Keratinocyte (primary cell): ENCODE results near the gene KLHL21. TPM values are rescaled to one million over a fixed set of nuclear protein-coding genes. Genes with fewer than 3 reads are reported as not detected.

Source experiments
- DNase-seq: peaks from one replicate; pipeline ENCODE4 v3.0.0-alpha.2; 2011; ENCODE audit warnings: low read depth, missing footprints, low spot score
- FAIRE-seq: peaks from 2 replicates; lab custom pipeline; 2011; peaks lifted over from hg19 to GRCh38; lab: Jason Lieb, UNC
- H2AFZ ChIP-seq: 2 replicates; pipeline ENCODE4 v1.6.0; 2012; ENCODE audit warnings: low read length, control low read depth, inconsistent platforms; ENCODE audit not compliant: control insufficient read depth
- H3K27ac ChIP-seq: 2 replicates; pipeline ENCODE4 v1.5.1; 2011; ENCODE audit warnings: low read length; ENCODE audit not compliant: control insufficient read depth, insufficient read depth
- H3K27me3 ChIP-seq: 3 replicates; pipeline ENCODE4 v1.6.0; 2011; ENCODE audit warnings: low read length; ENCODE audit not compliant: control insufficient read depth, insufficient read depth; ENCODE audit errors: extremely low read depth
- H3K36me3 ChIP-seq, 2 experiments: 2 replicates in 1 of 2; 3 replicates in 1 of 2; pipeline ENCODE4 v1.5.1; 2011; ENCODE audit warnings: low read length in 2 of 2, mild to moderate bottlenecking in 1 of 2; ENCODE audit not compliant: control insufficient read depth in 2 of 2, insufficient read depth in 2 of 2; ENCODE audit errors: extremely low read depth in 1 of 2
- H3K4me1 ChIP-seq: 3 replicates; pipeline ENCODE4 v1.5.1; 2011; ENCODE audit warnings: low read length; ENCODE audit not compliant: control insufficient read depth, insufficient read depth; ENCODE audit errors: extremely low read depth
- H3K4me2 ChIP-seq: 3 replicates; pipeline ENCODE4 v1.6.0; 2011; ENCODE audit warnings: low read depth, low read length; ENCODE audit not compliant: control insufficient read depth, insufficient read depth; ENCODE audit errors: extremely low read depth
- H3K4me3 ChIP-seq, 3 experiments: fragments of 200-600 bp in 1 of 3; sonication (generic) in 1 of 3; 2 replicates in 2 of 3; 3 replicates in 1 of 3; pipeline ENCODE4 v1.5.1; 2011 to 2016; ENCODE audit warnings: low read length in 3 of 3, mild to moderate bottlenecking in 3 of 3, control low read depth in 2 of 3, inconsistent platforms in 1 of 3, low read depth in 1 of 3, mixed read lengths in 1 of 3, mixed run types in 1 of 3, moderate library complexity in 1 of 3; ENCODE audit not compliant: control insufficient read depth in 2 of 3, insufficient read depth in 2 of 3; ENCODE audit errors: extremely low read depth in 1 of 3
- H3K79me2 ChIP-seq: 2 replicates; pipeline ENCODE4 v1.6.0; 2012; ENCODE audit warnings: low read length; ENCODE audit not compliant: control insufficient read depth, insufficient read depth
- H3K9ac ChIP-seq: 3 replicates; pipeline ENCODE4 v1.6.0; 2011; ENCODE audit warnings: low read length; ENCODE audit not compliant: control insufficient read depth, insufficient read depth; ENCODE audit errors: extremely low read depth
- H3K9me1 ChIP-seq: 3 replicates; pipeline ENCODE4 v1.6.0; 2011; ENCODE audit warnings: low read length; ENCODE audit not compliant: control insufficient read depth, insufficient read depth; ENCODE audit errors: extremely low read depth
- H3K9me3 ChIP-seq: 2 replicates; pipeline ENCODE4 v1.5.1; 2012; ENCODE audit warnings: low read depth, low read length; ENCODE audit not compliant: control insufficient read depth
- H4K20me1 ChIP-seq: 3 replicates; pipeline ENCODE4 v1.6.0; 2011; ENCODE audit warnings: low read length; ENCODE audit not compliant: control insufficient read depth, insufficient read depth; ENCODE audit errors: extremely low read depth
- EZH2 ChIP-seq: IDR thresholded peaks from one replicate; pipeline ENCODE4 v1.6.1; 2012; ENCODE audit warnings: inconsistent platforms, mild to moderate bottlenecking, low read length, moderate library complexity
- dilution Hi-C: fragments of 300-500 bp; cut with MboI; formaldehyde crosslinking; loops from one replicate; pipeline ENCODE4 v1.7.0; 2020; ENCODE audit warnings: low sequenced_read_pairs; ENCODE audit not compliant: extremely low pct_ligation_motif_present
- polyA plus RNA-seq, 5 experiments: library from polyadenylated mRNA; depleted of rRNA in 3 of 5; stranded (reverse) in 3 of 5; stranded (forward) in 1 of 5; unstranded in 1 of 5; fragments of >200 nt; gene quantifications; 1 replicate in 1 of 5; 2 replicates in 3 of 5; 3 replicates in 1 of 5; pipeline versions ENCODE4 v1.2.1 to v1.2.3, GENCODE V29; 2011 to 2012; ENCODE audit warnings: missing spikeins in 2 of 5, low read depth in 1 of 5, low replicate concordance in 1 of 5
- TF ChIP-seq, protein P1 (sequence below), 3 experiments: IDR thresholded peaks in 1 of 3; conservative IDR thresholded peaks in 1 of 3; optimal IDR thresholded peaks in 1 of 3; 2 replicates in 2 of 3; 3 replicates in 1 of 3; pipeline versions ENCODE3 to v1.5.1; 2011; ENCODE audit warnings: low read length in 3 of 3, mild to moderate bottlenecking in 3 of 3, moderate library complexity in 2 of 3, control low read depth in 1 of 3, inconsistent platforms in 1 of 3; ENCODE audit not compliant: insufficient read depth in 2 of 3; ENCODE audit errors: extremely low read depth in 1 of 3

Gene KLHL21
- polyA plus RNA-seq, 1 donor (not counting 4 experiments of a cell fraction or from before 2014, with no cell fraction given): 24.8 TPM

DNA sequence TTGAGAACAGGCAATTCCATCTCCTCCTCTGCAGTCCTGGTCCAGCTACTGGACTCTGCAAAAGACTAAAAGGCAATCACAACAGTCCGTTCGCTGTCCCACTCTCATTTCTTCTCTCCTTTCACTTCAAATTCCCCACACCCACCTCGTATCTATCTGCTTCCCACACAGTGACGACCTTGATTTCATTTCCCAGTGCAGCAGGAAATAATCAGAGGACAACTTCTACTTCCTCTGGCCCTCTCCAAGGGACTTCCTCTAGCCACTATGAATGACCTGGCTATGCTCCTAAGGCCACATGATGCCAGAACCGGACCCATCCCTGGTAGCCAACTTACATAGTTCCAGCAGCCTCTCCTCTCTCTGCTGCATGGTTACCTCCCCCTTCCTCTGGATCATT lies 56.3 kb downstream of the KLHL21 start:
- no peaks in the 10 kb centered on the region for H3K9me1 ChIP-seq
- H3K9me3 ChIP-seq: no peaks in the 10 kb centered on the region
- no peak overlapping the region for H2AFZ ChIP-seq
- H3K27me3 ChIP-seq: no peaks in the 10 kb centered on the region
- H3K9ac ChIP-seq: no peak overlapping the region
- H3K27ac ChIP-seq: peak overlapping the region; percentile 74
- peaks cover 28 to 31% of the 10 kb centered on the region in 2 experiments for H3K36me3 ChIP-seq
- no peak for TF ChIP-seq EZH2
- TF ChIP-seq, protein P1, sequence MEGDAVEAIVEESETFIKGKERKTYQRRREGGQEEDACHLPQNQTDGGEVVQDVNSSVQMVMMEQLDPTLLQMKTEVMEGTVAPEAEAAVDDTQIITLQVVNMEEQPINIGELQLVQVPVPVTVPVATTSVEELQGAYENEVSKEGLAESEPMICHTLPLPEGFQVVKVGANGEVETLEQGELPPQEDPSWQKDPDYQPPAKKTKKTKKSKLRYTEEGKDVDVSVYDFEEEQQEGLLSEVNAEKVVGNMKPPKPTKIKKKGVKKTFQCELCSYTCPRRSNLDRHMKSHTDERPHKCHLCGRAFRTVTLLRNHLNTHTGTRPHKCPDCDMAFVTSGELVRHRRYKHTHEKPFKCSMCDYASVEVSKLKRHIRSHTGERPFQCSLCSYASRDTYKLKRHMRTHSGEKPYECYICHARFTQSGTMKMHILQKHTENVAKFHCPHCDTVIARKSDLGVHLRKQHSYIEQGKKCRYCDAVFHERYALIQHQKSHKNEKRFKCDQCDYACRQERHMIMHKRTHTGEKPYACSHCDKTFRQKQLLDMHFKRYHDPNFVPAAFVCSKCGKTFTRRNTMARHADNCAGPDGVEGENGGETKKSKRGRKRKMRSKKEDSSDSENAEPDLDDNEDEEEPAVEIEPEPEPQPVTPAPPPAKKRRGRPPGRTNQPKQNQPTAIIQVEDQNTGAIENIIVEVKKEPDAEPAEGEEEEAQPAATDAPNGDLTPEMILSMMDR (optimal IDR thresholded peaks at IDR 0.05 in 1 of 3, IDR thresholded peaks at IDR 0.05 in 1 of 3, conservative IDR thresholded peaks at IDR 0.05 in 1 of 3; ENCODE audit: extremely low read depth in 1 of 3, insufficient read depth in 2 of 3, low read length in 3 of 3): no peak
- H3K4me1 ChIP-seq: peaks cover 31% of the 10 kb centered on the region
- H4K20me1 ChIP-seq: no peaks in the 10 kb centered on the region
- DNase-seq (no peak), FAIRE-seq (no peak)
- H3K79me2 ChIP-seq: peaks cover 7% of the 10 kb centered on the region
- no peak overlapping the region for H3K4me2 ChIP-seq
- no peak overlapping the region for H3K4me3 ChIP-seq
- dilution Hi-C loops: no loop called here

DNA sequence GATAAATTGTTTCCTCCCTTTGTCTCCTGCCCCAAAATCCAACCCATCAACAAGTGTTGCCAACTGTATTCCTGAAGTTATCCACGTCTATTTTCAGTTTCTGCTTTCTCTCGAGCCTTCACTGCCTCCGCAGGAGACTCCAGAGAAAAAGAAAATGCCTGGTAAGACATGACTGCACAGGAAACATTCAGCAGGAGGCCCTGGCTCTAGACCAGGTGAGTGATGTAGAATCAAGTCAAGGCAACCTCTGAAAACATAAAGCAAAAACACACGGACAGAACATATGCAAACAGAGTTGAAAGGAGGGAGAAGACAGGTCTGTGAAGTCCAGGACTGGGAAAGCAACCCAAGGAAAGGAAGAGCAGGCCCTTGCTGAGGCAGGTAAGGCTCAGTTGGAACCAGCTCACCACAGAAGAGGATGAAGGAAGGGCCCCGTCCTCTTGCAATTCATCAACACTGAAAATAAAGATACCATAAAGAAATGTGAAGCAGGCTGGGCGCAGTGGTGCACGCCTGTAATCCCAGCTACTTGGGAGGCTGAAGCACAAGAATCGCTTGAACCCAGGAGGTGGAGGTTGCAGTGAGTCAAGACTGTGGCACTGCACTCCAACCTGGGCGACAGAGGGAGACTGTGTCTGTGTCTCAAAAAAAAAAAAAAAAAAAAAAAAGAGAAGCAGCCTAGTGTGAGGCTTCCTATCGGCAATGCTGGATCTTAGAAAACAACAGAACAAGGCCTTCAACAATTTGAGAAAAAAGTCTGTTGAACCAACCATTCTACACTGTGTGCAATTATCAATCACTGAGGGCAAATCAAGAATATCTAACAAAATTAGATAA lies 57.2 kb downstream of the KLHL21 start:
- Histone ChIP-seq H3K4me1 (peaks cover 31% of the 10 kb centered on the region), H3K9me1 (no peaks in the 10 kb centered on the region), H3K79me2 (peaks cover 3% of the 10 kb centered on the region), H3K4me3 (peak overlapping the region in 1 of 3 experiments; percentile 17), H3K27me3 (no peaks in the 10 kb centered on the region), H3K27ac (peak overlapping the region; percentile 74), H3K9ac (peak overlapping the region; percentile 10), H2AFZ (no peak overlapping the region), H4K20me1 (no peaks in the 10 kb centered on the region), H3K9me3 (no peaks in the 10 kb centered on the region), H3K4me2 (peak overlapping the region; percentile 29), H3K36me3 (peaks cover 25 to 27% of the 10 kb centered on the region in 2 experiments)
- no peak for TF ChIP-seq EZH2
- TF ChIP-seq, protein P1 (optimal IDR thresholded peaks at IDR 0.05 in 1 of 3, IDR thresholded peaks at IDR 0.05 in 1 of 3, conservative IDR thresholded peaks at IDR 0.05 in 1 of 3; ENCODE audit: extremely low read depth in 1 of 3, insufficient read depth in 2 of 3, low read length in 3 of 3): no peak
- dilution Hi-C loops: no loop called here
- FAIRE-seq: no peak
- DNase-seq: no peak
